Endothelial cell of umbilical vein (primary cell): ENCODE measurements around the gene ARPC1B. TPM values are rescaled to one million over a fixed set of nuclear protein-coding genes. Genes with fewer than 3 reads are reported as not detected.
A peak's percentile ranks its signal among the peaks of the same experiment; 100 is the strongest.

Experiments
- BruUV-seq: library from RNA; stranded (reverse); fragments of 400-500 nt; replicated peaks from 2 replicates; lab custom pipeline; 2021; lab: Mats Ljungman, UMichigan
- CTCF ChIA-PET: fragments of 300-600, 350-600 bp; sonication (Branson Sonifier 250); formaldehyde crosslinking; loops from one replicate; lab custom pipeline; 2021; ENCODE audit warnings: antibody characterized with exemption, inconsistent platforms; lab: Charles Lee
- POLR2A ChIA-PET: fragments of 300-600, 350-600 bp; sonication (Branson Sonifier 250); formaldehyde crosslinking; loops from one replicate; lab custom pipeline; 2021; ENCODE audit warnings: antibody characterized with exemption, inconsistent platforms; lab: Charles Lee
- DNase-seq: peaks from one replicate; pipeline ENCODE4 v3.0.0-alpha.2; 2011; ENCODE audit warnings: low read depth, low spot score
- FAIRE-seq: peaks from 2 replicates; lab custom pipeline; 2011; peaks lifted over from hg19 to GRCh38; lab: Jason Lieb, UNC
- H2AFZ ChIP-seq: 2 replicates; pipeline ENCODE4 v1.6.0; 2012; ENCODE audit warnings: low read depth, low read length, control low read depth, inconsistent platforms
- H3K27ac ChIP-seq: 2 replicates; pipeline ENCODE4 v1.5.1; 2011; ENCODE audit warnings: low read depth, mild to moderate bottlenecking, control low read depth, low read length, moderate library complexity; ENCODE audit not compliant: insufficient read depth
- H3K27me3 ChIP-seq, 2 experiments: 2 replicates each; pipeline versions ENCODE4 v1.6.0 to v1.6.1; 2011; ENCODE audit warnings: low read length in 2 of 2, mixed read lengths in 1 of 2; ENCODE audit not compliant: control insufficient read depth in 2 of 2, insufficient read depth in 2 of 2
- H3K36me3 ChIP-seq, 2 experiments: 2 replicates in 1 of 2; 3 replicates in 1 of 2; pipeline ENCODE4 v1.5.1; 2011; ENCODE audit warnings: low read length in 2 of 2, mild to moderate bottlenecking in 1 of 2, moderate library complexity in 1 of 2; ENCODE audit not compliant: control insufficient read depth in 2 of 2, insufficient read depth in 2 of 2; ENCODE audit errors: extremely low read depth in 1 of 2
- H3K4me1 ChIP-seq: 3 replicates; pipeline ENCODE4 v1.5.1; 2011; ENCODE audit warnings: mild to moderate bottlenecking, low read length; ENCODE audit not compliant: control insufficient read depth, insufficient read depth; ENCODE audit errors: extremely low read depth
- H3K4me2 ChIP-seq: 2 replicates; pipeline ENCODE4 v1.6.1; 2011; ENCODE audit warnings: low read length, control low read depth, mixed read lengths; ENCODE audit not compliant: insufficient read depth
- H3K4me3 ChIP-seq, 3 experiments: fragments of 200-600 bp in 1 of 3; sonication (generic), shearing (Covaris generic) in 1 of 3; replicated peaks in 1 of 3; 2 replicates each; pipeline ENCODE4 v1.5.1; 2011 to 2016; ENCODE audit warnings: control low read depth in 3 of 3, low read length in 3 of 3, mild to moderate bottlenecking in 2 of 3, inconsistent platforms in 1 of 3, low read depth in 1 of 3, moderate library complexity in 1 of 3; ENCODE audit not compliant: insufficient read depth in 1 of 3
- H3K79me2 ChIP-seq: 2 replicates; pipeline ENCODE4 v1.6.0; 2012; ENCODE audit warnings: low read length, inconsistent platforms; ENCODE audit not compliant: control insufficient read depth, insufficient read depth
- H3K9ac ChIP-seq: replicated peaks from 2 replicates; pipeline ENCODE3; 2011; ENCODE audit warnings: low read length, control low read depth; ENCODE audit not compliant: insufficient read depth; ENCODE audit errors: extremely low read depth
- H3K9me1 ChIP-seq: replicated peaks from 3 replicates; pipeline ENCODE4 v1.6.0; 2011; ENCODE audit warnings: mild to moderate bottlenecking, low read length; ENCODE audit not compliant: control insufficient read depth, insufficient read depth; ENCODE audit errors: extremely low read depth
- H3K9me3 ChIP-seq: replicated peaks from 2 replicates; pipeline ENCODE4 v1.5.1; 2012; ENCODE audit warnings: low read length, inconsistent platforms; ENCODE audit not compliant: control insufficient read depth, insufficient read depth
- H4K20me1 ChIP-seq: replicated peaks from 2 replicates; pipeline ENCODE3; 2011; ENCODE audit warnings: mild to moderate bottlenecking, low read length; ENCODE audit not compliant: control insufficient read depth, insufficient read depth; ENCODE audit errors: extremely low read depth
- CTCF ChIP-seq, 2 donors: IDR thresholded peaks; 1 replicate in 1 of 2; 2 replicates in 1 of 2; pipeline ENCODE4 v1.5.1; 2011; ENCODE audit warnings: low read length in 2 of 2, mild to moderate bottlenecking in 2 of 2, moderate library complexity in 2 of 2, control low read depth in 1 of 2, inconsistent platforms in 1 of 2, low read depth in 1 of 2; ENCODE audit not compliant: insufficient read depth in 1 of 2; ENCODE audit errors: extremely low read depth in 1 of 2
- EZH2 ChIP-seq: IDR thresholded peaks from 2 replicates; pipeline ENCODE4 v1.6.1; 2012; ENCODE audit warnings: borderline replicate concordance, low read depth, mild to moderate bottlenecking, moderate library complexity, low read length, inconsistent platforms; ENCODE audit not compliant: severe bottlenecking
- FOS ChIP-seq: IDR thresholded peaks from 2 replicates; pipeline ENCODE4 v1.6.1; 2011; ENCODE audit warnings: mild to moderate bottlenecking, low read length, moderate library complexity, borderline replicate concordance; ENCODE audit not compliant: insufficient read depth
- MYC ChIP-seq: IDR thresholded peaks from one replicate; pipeline ENCODE4 v1.6.1; 2011; ENCODE audit warnings: mild to moderate bottlenecking, low read depth, low read length
- POLR2A ChIP-seq: IDR thresholded peaks from 2 replicates; pipeline ENCODE4 v1.6.1; 2012; ENCODE audit warnings: low read depth, mild to moderate bottlenecking, control low read depth, low read length
- dilution Hi-C: fragments of 300-500 bp; cut with MboI; formaldehyde crosslinking; loops from one replicate; pipeline ENCODE4 v1.15.0; 2019; ENCODE audit warnings: low sequenced_read_pairs; ENCODE audit not compliant: extremely low pct_ligation_motif_present
- intact Hi-C: fragments of 100-400 bp; cut with micrococcal nuclease; formaldehyde crosslinking; loops from one replicate; pipeline ENCODE4 v1.10.0; 2022
- polyA plus RNA-seq, 4 experiments: library from polyadenylated mRNA; depleted of rRNA in 3 of 4; stranded (reverse) in 3 of 4; unstranded in 1 of 4; fragments of >200 nt; gene quantifications; 2 replicates each; pipeline versions ENCODE4 v1.2.1 to v1.2.3, GENCODE V29; 2011 to 2012; ENCODE audit warnings: missing spikeins in 1 of 4
- total RNA-seq: library from RNA; stranded (reverse); gene quantifications from 2 replicates; pipeline ENCODE4 v1.2.3, GENCODE V29; 2021

The ARPC1B gene
- total and polyA plus RNA-seq, 2 donors (not counting 3 experiments of a cell fraction or from before 2014, with no cell fraction given) = 232 to 831 TPM

GRCh38 chr7:99404977-99405320, 30.4 kb downstream of the ARPC1B start:
- Histone ChIP-seq H3K27ac (no peak overlapping the region), H3K9me3 (no peaks in the 10 kb centered on the region), H3K4me1 (peaks cover 19% of the 10 kb centered on the region), H3K4me2 (no peak overlapping the region), H3K4me3 (no peak overlapping the region), H3K36me3 (peaks cover 15 to 31% of the 10 kb centered on the region in 2 experiments), H3K9ac (no peak overlapping the region), H4K20me1 (peaks cover 2% of the 10 kb centered on the region), H3K79me2 (peaks cover 63% of the 10 kb centered on the region), H3K9me1 (no peaks in the 10 kb centered on the region), H3K27me3 (no peaks in the 10 kb centered on the region), H2AFZ (no peak overlapping the region)
- FAIRE-seq (no peak), DNase-seq (no peak)
- intact Hi-C loops = no loop called here
- ChIA-PET CTCF (interaction anchor here (0.6 to 0.7 kb wide), 2 partner anchors 11 to 39 kb away, joined by 3 read pairs; no protein-coding TSS in a partner anchor), POLR2A (interaction anchor here (0.6 to 1.2 kb wide), 2 partner anchors 27 to 30 kb away, joined by 3 to 5 read pairs; no protein-coding TSS in a partner anchor)
- dilution Hi-C loops = no loop called here
- BruUV-seq = no TSS peak
- TF ChIP-seq FOS = no peak
- no peak for TF ChIP-seq MYC
- TF ChIP-seq EZH2 = no peak
- TF ChIP-seq POLR2A = no peak

GRCh38 chr7:99406557-99406956, 32.0 kb downstream of the ARPC1B start:
- H3K4me1 ChIP-seq = peaks cover 21% of the 10 kb centered on the region
- FAIRE-seq (no peak), DNase-seq (no peak)
- peaks cover 76% of the 10 kb centered on the region for H3K79me2 ChIP-seq
- H3K36me3 ChIP-seq = peaks cover 11 to 23% of the 10 kb centered on the region in 2 experiments
- CTCF ChIA-PET = interaction anchor here (1.5 kb wide), 1 partner anchor 41 kb away, joined by 4 read pairs; no protein-coding TSS in a partner anchor
- H3K9me1 ChIP-seq = no peaks in the 10 kb centered on the region
- no peak overlapping the region for H3K4me3 ChIP-seq
- peak overlapping the region; percentile 91 for H3K4me2 ChIP-seq
- BruUV-seq = no TSS peak
- intact Hi-C loops (no loop called here), dilution Hi-C loops (no loop called here)
- no peak overlapping the region for H2AFZ ChIP-seq
- POLR2A ChIA-PET = no interaction called here
- no peaks in the 10 kb centered on the region for H3K9me3 ChIP-seq
- no peak overlapping the region for H3K27ac ChIP-seq
- H3K27me3 ChIP-seq = no peaks in the 10 kb centered on the region
- TF ChIP-seq CTCF (IDR thresholded peaks at IDR 0.05; ENCODE audit: extremely low read depth in 1 of 2, insufficient read depth in 1 of 2, low read depth in 1 of 2, low read length in 2 of 2) (no peak), POLR2A (peak; percentile 33)
- H4K20me1 ChIP-seq = peaks cover 3% of the 10 kb centered on the region
- H3K9ac ChIP-seq = no peak overlapping the region
